Caco-2 (cell line): ENCODE data around the gene ATP2C1. TPM values are rescaled to one million over a fixed set of nuclear protein-coding genes. Genes with fewer than 3 reads are reported as not detected.
A peak's percentile ranks its signal among the peaks of the same experiment; 100 is the strongest.

ENCODE experiments used
- BruUV-seq: library from RNA; stranded (reverse); fragments of 400-500 nt; replicated peaks from 2 replicates; lab custom pipeline; 2021; lab: Mats Ljungman, UMichigan
- CTCF ChIA-PET: fragments of 300-600 bp; sonication (Branson Sonifier 250); formaldehyde crosslinking; loops from one replicate; lab custom pipeline; 2022; ENCODE audit warnings: antibody characterized with exemption; lab: Charles Lee
- POLR2A ChIA-PET: fragments of 300-600 bp; sonication (Branson Sonifier 250); formaldehyde crosslinking; loops from one replicate; lab custom pipeline; 2022; ENCODE audit warnings: antibody characterized with exemption; lab: Charles Lee
- DNase-seq, 2 experiments: peaks; one replicate each; pipeline versions ENCODE4 v3.0.0 to v3.0.0-alpha.2; 2020 to 2022
- H3K27me3 ChIP-seq: replicated peaks from 2 replicates; pipeline ENCODE4 v1.6.0; 2011; ENCODE audit warnings: low read length; ENCODE audit not compliant: control insufficient read depth, insufficient read depth
- H3K36me3 ChIP-seq: 2 replicates; pipeline ENCODE4 v1.5.1; 2011; ENCODE audit warnings: low read length; ENCODE audit not compliant: control insufficient read depth, insufficient read depth
- H3K4me1 ChIP-seq: fragments of 250-450 bp; sonication (Bioruptor Pico); 2 replicates; pipeline ENCODE4 v1.5.1; 2020; ENCODE audit warnings: mild to moderate bottlenecking
- H3K4me3 ChIP-seq: 2 replicates; pipeline ENCODE4 v1.5.1; 2011; ENCODE audit warnings: low read depth, mild to moderate bottlenecking, control low read depth, low read length
- H3K9me3 ChIP-seq: fragments of 250-450 bp; sonication (Bioruptor Pico); 2 replicates; pipeline ENCODE4 v1.5.1; 2020; ENCODE audit warnings: mild to moderate bottlenecking, moderate library complexity
- H3K27ac Mint-ChIP-seq: one replicate; pipeline ENCODE4 v1.8.0; 2022; ENCODE audit warnings: mixed read lengths; ENCODE audit not compliant: unreplicated experiment
- H3K27me3 Mint-ChIP-seq: one replicate; pipeline ENCODE4 v1.8.0; 2022; ENCODE audit warnings: mixed read lengths; ENCODE audit not compliant: insufficient read depth, unreplicated experiment
- H3K36me3 Mint-ChIP-seq: one replicate; pipeline ENCODE4 v1.8.0; 2022; ENCODE audit warnings: mild to moderate bottlenecking, mixed read lengths; ENCODE audit not compliant: insufficient read depth, unreplicated experiment
- H3K4me1 Mint-ChIP-seq: one replicate; pipeline ENCODE4 v1.8.0; 2022; ENCODE audit warnings: low read depth, mixed read lengths; ENCODE audit not compliant: unreplicated experiment
- H3K4me3 Mint-ChIP-seq: one replicate; pipeline ENCODE4 v1.8.0; 2022; ENCODE audit warnings: mild to moderate bottlenecking, moderate library complexity, mixed read lengths; ENCODE audit not compliant: unreplicated experiment
- H3K9me3 Mint-ChIP-seq: one replicate; pipeline ENCODE4 v1.8.0; 2022; ENCODE audit warnings: mixed read lengths; ENCODE audit not compliant: unreplicated experiment
- intact Hi-C: fragments of 100-400 bp; cut with micrococcal nuclease; formaldehyde crosslinking; loops from one replicate; pipeline ENCODE4 v1.10.0; 2022; ENCODE audit not compliant: unreplicated experiment
- total RNA-seq: library from RNA; stranded (reverse); gene quantifications from 2 replicates; pipeline ENCODE4 v1.2.3, GENCODE V29; 2022
- TF ChIP-seq, protein P1 (sequence below), 2 experiments: fragments of 200-600 bp in 1 of 2; IDR thresholded peaks; 1 replicate in 1 of 2; 2 replicates in 1 of 2; pipeline versions ENCODE4 v1.5.1 to v1.8.0; 2011 to 2022; ENCODE audit warnings: antibody characterized with exemption in 1 of 2, control low read depth in 1 of 2, inconsistent platforms in 1 of 2, low read depth in 1 of 2, low read length in 1 of 2, mild to moderate bottlenecking in 1 of 2, moderate library complexity in 1 of 2; ENCODE audit not compliant: insufficient read depth in 1 of 2, severe bottlenecking in 1 of 2, unreplicated experiment in 1 of 2

Gene ATP2C1
- total RNA-seq, 1 experiment from 2014 or later = 64.9 TPM

DNA sequence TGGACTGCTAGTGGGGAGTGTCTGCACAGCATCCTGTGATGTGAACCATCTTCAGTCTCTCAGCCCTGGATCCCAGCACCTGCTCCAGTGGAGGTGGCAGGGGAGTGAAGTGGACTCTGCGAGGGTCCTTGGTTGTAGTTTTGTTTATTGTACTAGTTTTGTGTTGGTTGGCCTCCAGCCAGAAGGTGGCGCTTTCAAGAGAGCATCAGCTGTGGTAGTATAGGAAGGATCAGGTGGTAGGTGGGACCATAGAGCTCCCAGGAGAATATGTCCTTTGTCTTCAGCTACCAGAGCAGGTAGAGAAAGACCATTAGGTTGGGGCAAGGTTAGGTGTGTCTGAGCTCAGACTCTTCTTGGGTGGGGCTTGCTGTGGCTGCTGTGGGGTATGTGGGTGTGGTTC lies 153.7 kb downstream of the ATP2C1 start:
- TF ChIP-seq, protein P1, sequence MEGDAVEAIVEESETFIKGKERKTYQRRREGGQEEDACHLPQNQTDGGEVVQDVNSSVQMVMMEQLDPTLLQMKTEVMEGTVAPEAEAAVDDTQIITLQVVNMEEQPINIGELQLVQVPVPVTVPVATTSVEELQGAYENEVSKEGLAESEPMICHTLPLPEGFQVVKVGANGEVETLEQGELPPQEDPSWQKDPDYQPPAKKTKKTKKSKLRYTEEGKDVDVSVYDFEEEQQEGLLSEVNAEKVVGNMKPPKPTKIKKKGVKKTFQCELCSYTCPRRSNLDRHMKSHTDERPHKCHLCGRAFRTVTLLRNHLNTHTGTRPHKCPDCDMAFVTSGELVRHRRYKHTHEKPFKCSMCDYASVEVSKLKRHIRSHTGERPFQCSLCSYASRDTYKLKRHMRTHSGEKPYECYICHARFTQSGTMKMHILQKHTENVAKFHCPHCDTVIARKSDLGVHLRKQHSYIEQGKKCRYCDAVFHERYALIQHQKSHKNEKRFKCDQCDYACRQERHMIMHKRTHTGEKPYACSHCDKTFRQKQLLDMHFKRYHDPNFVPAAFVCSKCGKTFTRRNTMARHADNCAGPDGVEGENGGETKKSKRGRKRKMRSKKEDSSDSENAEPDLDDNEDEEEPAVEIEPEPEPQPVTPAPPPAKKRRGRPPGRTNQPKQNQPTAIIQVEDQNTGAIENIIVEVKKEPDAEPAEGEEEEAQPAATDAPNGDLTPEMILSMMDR (IDR thresholded peaks at IDR 0.05; ENCODE audit: insufficient read depth in 1 of 2, low read depth in 1 of 2, low read length in 1 of 2, severe bottlenecking in 1 of 2, unreplicated experiment in 1 of 2) = peak; percentile 15 to 26
- ChIA-PET POLR2A (no interaction called here), CTCF (no interaction called here)
- H3K9me3 ChIP-seq = no peaks in the 10 kb centered on the region
- no peaks in the 10 kb centered on the region for H3K36me3 ChIP-seq
- peaks cover 10% of the 10 kb centered on the region for H3K4me1 Mint-ChIP-seq
- no peaks in the 10 kb centered on the region for H3K4me1 ChIP-seq
- DNase-seq = peak in 1 of 2 experiments; percentile 39
- H3K36me3 Mint-ChIP-seq = no peaks in the 10 kb centered on the region
- intact Hi-C loops = no loop called here
- BruUV-seq = no TSS peak
- no peaks in the 10 kb centered on the region for H3K27me3 Mint-ChIP-seq
- peak overlapping the region; percentile 11; the same call in 1 of the 2 replicates for H3K4me3 ChIP-seq
- peaks cover 14% of the 10 kb centered on the region for H3K9me3 Mint-ChIP-seq
- no peaks in the 10 kb centered on the region for H3K27me3 ChIP-seq
- peak overlapping the region; percentile 65 for H3K4me3 Mint-ChIP-seq
- H3K27ac Mint-ChIP-seq = peak overlapping the region; percentile 67

DNA sequence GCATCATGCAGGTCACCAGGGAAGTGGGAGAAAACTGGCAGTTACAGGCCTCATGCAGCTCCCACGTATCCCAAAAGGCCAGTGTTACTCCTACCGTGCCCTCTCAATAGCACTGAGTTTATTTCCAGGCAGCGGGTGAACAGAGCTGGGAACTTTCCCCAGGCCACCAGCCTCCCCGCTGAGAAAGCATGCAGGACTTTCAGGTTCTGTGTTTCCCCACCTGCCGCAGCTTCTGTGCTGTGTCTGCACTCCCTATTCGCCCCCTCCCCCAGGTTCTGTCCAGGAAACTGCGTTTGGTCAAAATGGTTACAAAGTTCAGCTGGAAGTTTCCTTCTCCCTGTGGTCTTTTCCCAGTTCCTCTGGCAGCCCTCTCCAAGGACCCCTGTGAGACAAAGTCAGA lies 154.1 kb downstream of the ATP2C1 start:
- Mint-ChIP-seq H3K4me1 (peaks cover 10% of the 10 kb centered on the region), H3K4me3 (peak overlapping the region; percentile 65)
- intact Hi-C loops = no loop called here

DNA sequence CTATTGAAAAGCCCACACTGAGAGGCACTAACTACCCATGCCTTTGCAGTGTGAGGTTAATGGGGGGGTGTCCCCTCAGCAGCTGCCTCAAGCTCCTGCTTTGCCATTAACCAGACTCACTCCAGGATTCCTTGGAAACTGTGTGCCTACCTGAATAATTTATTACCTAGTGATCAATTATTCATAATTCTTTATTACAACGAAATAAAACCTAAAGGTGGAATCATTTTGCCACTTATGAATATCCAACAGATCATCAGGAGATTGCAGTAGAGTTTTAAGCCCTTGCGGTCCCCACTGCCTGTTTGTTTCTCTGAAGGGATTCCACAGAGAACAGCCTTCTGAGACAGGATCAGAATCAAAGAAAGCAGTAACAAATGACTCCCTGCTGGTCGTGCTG lies 156.1 kb downstream of the ATP2C1 start:
- DNase-seq = no peak
- TF ChIP-seq, protein P1 (IDR thresholded peaks at IDR 0.05; ENCODE audit: insufficient read depth in 1 of 2, low read depth in 1 of 2, low read length in 1 of 2, severe bottlenecking in 1 of 2, unreplicated experiment in 1 of 2) = no peak
- no peaks in the 10 kb centered on the region for H3K36me3 ChIP-seq
- no peak overlapping the region for H3K4me3 ChIP-seq
- H3K27me3 Mint-ChIP-seq = no peaks in the 10 kb centered on the region
- no TSS peak for BruUV-seq
- H3K36me3 Mint-ChIP-seq = no peaks in the 10 kb centered on the region
- H3K9me3 Mint-ChIP-seq = no peaks in the 10 kb centered on the region
- no peak overlapping the region for H3K27ac Mint-ChIP-seq
- H3K4me1 Mint-ChIP-seq = peaks cover 6% of the 10 kb centered on the region
- H3K4me3 Mint-ChIP-seq = no peak overlapping the region
- H3K4me1 ChIP-seq = no peaks in the 10 kb centered on the region
- ChIA-PET POLR2A (no interaction called here), CTCF (no interaction called here)
- intact Hi-C loops = no loop called here
- no peaks in the 10 kb centered on the region for H3K27me3 ChIP-seq
- no peaks in the 10 kb centered on the region for H3K9me3 ChIP-seq

More for the DNA sequence above, 154.1 kb downstream of the ATP2C1 start:
- H3K4me3 ChIP-seq = peak overlapping the region; percentile 11; the same call in 1 of the 2 replicates
- peak overlapping the region; percentile 67 for H3K27ac Mint-ChIP-seq
- no peaks in the 10 kb centered on the region for H3K27me3 Mint-ChIP-seq
- no peaks in the 10 kb centered on the region for H3K9me3 ChIP-seq
- no peaks in the 10 kb centered on the region for H3K36me3 ChIP-seq
- ChIA-PET CTCF (no interaction called here), POLR2A (no interaction called here)
- no peaks in the 10 kb centered on the region for H3K4me1 ChIP-seq
- no TSS peak for BruUV-seq
- H3K36me3 Mint-ChIP-seq = no peaks in the 10 kb centered on the region
- peaks cover 14% of the 10 kb centered on the region for H3K9me3 Mint-ChIP-seq
- no peak for DNase-seq
- H3K27me3 ChIP-seq = no peaks in the 10 kb centered on the region
- TF ChIP-seq, protein P1 (IDR thresholded peaks at IDR 0.05; ENCODE audit: insufficient read depth in 1 of 2, low read depth in 1 of 2, low read length in 1 of 2, severe bottlenecking in 1 of 2, unreplicated experiment in 1 of 2) = no peak
